PC-3 (cell line): Measurements from ENCODE around the gene CDK1.

Experiments used
- CTCF ChIP-seq: fragments of 300-600 bp; sonication (generic); conservative IDR thresholded peaks from 2 replicates; pipeline ENCODE4 v1.5.1; 2017; ENCODE audit warnings: antibody characterized with exemption, low read depth, mild to moderate bottlenecking, low read length
- EZH2phosphoT487 ChIP-seq: fragments of 300-600 bp; sonication (generic); IDR thresholded peaks from 2 replicates; pipeline ENCODE4 v1.6.1; 2018; ENCODE audit warnings: mild to moderate bottlenecking, antibody characterized with exemption, low read length, borderline replicate concordance

- TF ChIP-seq CTCF (no peak), EZH2phosphoT487 (no peak)
These were observed 20.8 kb upstream of the CDK1 start for GRCh38 chr10:60757420-60757895.
